VCaP (cell line): Measurements from ENCODE around the gene CRLF1.

Experiments used
- H3K27ac ChIP-seq: fragments of 450-650 bp; 2 replicates; pipeline ENCODE4 v1.5.1; 2017
- TF ChIP-seq, protein P1 (sequence below): fragments of 450-650 bp; conservative IDR thresholded peaks from 2 replicates; pipeline ENCODE4 v1.5.1; 2017; ENCODE audit warnings: mild to moderate bottlenecking, moderate library complexity

Gene CRLF1

DNA sequence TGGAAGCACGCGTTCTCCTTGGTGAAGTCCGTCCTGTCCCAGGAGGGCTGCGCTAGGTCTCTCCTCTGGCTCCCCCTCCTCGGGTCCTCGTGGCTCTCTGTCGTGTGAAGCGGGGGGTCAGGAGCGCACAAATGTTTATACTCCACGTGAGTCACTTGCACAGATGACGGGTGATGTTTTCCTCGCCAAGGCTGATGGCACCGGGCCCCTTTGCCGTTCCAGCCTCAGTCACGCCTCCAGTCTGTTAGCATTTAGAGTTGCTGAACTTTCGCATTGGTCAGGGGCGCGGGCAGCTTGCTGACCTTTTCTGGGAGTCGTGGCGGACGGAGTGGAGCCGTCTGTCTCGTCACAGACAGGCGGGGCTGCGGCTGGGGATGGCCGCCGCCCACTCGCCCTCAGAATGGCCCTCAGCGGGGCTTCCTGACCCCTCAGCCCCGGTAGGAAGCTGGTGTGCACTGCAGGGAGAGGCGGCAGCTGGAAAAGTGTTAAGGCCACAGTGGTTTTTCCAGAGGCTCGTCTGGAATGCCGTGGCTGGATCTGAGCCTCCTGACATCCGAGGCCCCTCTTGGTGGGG lies 44.0 kb upstream of the CRLF1 start:
- no peak overlapping the region for H3K27ac ChIP-seq
- TF ChIP-seq, protein P1, sequence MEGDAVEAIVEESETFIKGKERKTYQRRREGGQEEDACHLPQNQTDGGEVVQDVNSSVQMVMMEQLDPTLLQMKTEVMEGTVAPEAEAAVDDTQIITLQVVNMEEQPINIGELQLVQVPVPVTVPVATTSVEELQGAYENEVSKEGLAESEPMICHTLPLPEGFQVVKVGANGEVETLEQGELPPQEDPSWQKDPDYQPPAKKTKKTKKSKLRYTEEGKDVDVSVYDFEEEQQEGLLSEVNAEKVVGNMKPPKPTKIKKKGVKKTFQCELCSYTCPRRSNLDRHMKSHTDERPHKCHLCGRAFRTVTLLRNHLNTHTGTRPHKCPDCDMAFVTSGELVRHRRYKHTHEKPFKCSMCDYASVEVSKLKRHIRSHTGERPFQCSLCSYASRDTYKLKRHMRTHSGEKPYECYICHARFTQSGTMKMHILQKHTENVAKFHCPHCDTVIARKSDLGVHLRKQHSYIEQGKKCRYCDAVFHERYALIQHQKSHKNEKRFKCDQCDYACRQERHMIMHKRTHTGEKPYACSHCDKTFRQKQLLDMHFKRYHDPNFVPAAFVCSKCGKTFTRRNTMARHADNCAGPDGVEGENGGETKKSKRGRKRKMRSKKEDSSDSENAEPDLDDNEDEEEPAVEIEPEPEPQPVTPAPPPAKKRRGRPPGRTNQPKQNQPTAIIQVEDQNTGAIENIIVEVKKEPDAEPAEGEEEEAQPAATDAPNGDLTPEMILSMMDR: no peak

DNA sequence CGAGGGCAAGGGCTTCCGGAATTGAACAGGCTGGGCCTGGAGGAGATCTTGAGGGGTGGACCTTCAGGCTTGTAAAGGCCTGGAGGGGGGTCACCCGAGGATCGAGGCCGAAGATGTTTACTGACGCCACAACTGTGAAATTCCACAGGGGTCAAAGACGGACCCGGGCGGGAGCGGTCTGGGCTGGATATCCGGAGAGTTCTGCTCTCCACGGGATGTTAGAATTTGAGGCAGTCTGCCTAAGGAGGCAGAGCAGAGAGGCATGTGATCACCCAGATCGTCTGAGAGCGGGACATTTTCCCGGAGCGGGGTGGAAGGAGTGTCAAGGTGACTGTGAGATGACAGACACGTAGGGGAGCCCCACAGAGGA lies 43.4 kb upstream of the CRLF1 start:
- H3K27ac ChIP-seq: no peak overlapping the region
- TF ChIP-seq, protein P1: no peak

DNA sequence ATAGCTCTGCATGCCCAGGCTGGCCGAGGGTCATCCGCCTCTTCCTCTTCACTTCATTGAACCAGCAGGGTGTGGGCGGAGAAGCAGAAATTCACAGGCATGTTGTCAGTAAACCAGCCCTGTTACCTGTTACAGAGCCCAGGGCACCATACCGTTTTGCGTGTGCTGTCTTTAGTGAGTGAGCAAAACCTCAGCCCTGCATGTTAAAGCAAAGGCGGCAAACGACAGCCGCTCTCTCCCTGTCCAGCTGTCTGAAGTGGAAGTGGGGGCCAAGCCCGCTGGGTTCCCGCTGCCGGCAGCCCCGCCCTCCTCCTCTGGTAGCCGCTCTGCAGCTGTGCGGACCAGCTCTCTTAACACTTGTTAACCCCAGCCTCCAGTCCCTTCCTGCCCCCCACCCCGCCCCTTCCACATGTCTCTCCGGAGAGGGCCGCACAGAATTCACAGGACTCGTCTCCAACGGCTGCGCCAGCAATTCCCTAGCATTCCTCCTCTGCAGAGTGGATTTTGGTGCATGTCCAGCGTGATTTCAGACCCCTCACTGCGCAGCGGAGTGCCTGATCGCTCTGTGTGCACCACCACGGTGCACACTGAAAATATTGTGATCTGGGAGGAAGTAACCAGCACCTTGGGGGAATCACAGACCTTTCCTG lies 42.9 kb upstream of the CRLF1 start:
- H3K27ac ChIP-seq: no peak overlapping the region
- TF ChIP-seq, protein P1: no peak

DNA sequence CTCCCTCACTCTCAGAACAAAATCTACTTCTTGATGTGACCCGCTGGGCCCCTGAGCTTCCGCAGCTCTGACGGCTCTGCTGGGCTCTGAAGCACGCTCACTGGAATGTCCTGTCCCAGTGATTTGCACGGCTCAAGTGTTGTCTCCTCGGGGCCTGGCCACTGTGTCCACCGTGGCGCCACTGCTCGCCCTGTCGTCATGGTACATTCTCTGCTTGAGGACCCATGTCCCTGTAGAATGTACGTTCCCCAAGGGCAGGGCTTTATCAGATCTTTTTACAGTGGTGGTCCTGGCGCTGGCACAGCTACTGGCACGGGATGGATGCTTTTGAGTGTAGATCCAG lies 42.3 kb upstream of the CRLF1 start:
- TF ChIP-seq, protein P1: no peak
- H3K27ac ChIP-seq: no peak overlapping the region

DNA sequence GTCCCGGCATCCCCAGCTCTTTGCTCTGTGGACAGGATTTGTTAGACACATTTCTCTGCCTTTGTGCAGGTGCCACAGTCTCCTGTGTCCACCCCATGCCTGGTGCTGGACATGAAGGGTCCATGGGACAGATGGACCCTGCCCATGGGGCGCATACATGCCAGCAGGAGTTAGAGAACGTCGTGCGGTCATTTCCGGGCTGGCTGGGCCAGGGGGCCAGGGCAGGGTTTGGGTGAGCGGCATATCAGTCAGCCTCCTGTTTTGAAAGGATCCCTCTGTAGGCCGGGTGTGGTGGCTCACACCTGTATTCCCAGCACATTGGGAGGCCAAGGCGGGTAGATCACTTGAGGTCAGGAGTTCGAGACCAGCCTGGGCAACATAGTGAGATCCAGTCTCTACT lies 41.2 kb upstream of the CRLF1 start:
- TF ChIP-seq, protein P1: no peak
- H3K27ac ChIP-seq: no peak overlapping the region

DNA sequence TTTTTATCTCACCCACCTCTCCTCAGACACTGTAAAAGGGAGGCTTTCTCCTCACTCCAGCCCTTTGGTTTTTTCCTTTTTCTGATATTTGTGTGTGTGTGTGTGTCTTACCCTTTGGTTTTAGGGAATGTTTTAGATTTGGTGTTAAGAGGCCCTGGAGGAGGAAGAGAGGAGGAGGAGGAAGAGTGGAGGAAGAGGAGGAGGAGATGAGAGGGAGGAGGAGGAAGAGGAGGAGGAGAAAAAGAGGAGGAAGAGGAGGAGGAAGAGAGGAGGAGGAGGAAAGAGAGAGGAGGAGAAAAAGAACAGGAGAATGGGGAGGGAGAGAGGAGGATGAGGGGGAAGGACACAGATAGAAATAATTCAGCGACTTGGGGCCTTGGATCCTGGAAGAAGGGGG lies 40.8 kb upstream of the CRLF1 start:
- H3K27ac ChIP-seq: no peak overlapping the region
- TF ChIP-seq, protein P1: no peak

DNA sequence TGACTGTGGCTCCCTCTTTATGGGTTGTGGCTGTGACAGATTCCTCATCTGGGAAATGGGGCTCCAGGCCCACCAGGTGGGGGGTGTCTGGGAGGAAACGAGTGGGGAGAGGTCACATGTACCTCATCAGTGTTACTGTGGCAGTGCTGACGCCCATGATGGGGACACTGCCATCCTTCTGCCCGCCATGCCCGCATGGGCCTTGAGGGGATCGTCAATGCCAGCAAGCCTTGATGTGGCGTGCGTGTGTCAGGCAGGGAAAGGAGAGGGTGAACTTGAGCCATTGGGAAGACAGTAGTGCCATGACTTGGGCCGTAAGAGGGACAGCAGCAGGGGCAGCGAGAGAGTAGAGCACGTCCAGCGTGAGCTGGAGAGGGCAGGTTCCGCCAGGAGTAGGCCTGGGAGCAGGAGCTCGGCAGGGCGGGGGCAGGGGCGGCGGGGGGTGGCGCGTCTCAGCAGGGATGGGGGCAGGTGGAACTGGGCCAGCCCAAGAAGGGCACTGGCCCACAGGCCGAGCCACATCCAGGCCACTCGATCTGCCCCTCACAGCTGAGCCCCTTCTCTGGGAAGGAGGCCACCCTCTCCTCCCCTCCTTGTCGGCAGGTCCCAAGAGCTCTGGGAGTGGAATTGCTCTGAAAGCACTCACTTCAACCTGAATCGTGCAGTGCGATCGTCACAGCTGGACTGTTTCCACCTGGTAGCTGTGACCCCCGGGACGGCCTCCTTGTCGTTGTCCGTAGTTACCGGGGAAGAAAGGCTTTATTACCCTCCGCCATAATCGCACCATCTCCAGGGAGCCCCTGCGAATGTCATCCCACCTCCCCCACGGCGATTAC lies 40.2 kb upstream of the CRLF1 start:
- TF ChIP-seq, protein P1: no peak

More for the DNA sequence above, 40.2 kb upstream of the CRLF1 start:
- H3K27ac ChIP-seq: no peak overlapping the region
